Activated naive CD8-positive, alpha-beta T cell (primary cell): ENCODE data around the gene TRAPPC1.
"Not testable (repeated sequence)": the region's sequence is repeated elsewhere in the genome, so short reads cannot be mapped to it uniquely, and the experiment has no call there.

Experiments
- H3K27ac Mint-ChIP-seq: one replicate; pipeline ENCODE4 v1.8.0; 2021; ENCODE audit warnings: mixed read lengths
- H3K27me3 Mint-ChIP-seq: one replicate; pipeline ENCODE4 v1.8.0; 2021; ENCODE audit warnings: mixed read lengths
- H3K36me3 Mint-ChIP-seq: one replicate; pipeline ENCODE4 v1.8.0; 2021; ENCODE audit warnings: mixed read lengths
- H3K4me1 Mint-ChIP-seq: one replicate; pipeline ENCODE4 v1.8.0; 2021; ENCODE audit warnings: low read depth, mixed read lengths
- H3K4me3 Mint-ChIP-seq: one replicate; pipeline ENCODE4 v1.8.0; 2021; ENCODE audit warnings: mild to moderate bottlenecking, mixed read lengths
- H3K9me3 Mint-ChIP-seq: one replicate; pipeline ENCODE4 v1.8.0; 2021; ENCODE audit warnings: low read depth, mixed read lengths

TRAPPC1 gene, protein sequence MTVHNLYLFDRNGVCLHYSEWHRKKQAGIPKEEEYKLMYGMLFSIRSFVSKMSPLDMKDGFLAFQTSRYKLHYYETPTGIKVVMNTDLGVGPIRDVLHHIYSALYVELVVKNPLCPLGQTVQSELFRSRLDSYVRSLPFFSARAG

GRCh38 chr17:7931709-7932482 is at the start of gene TRAPPC1, which contains the start of gene CNTROB:
Gene TRAPPC1 (minus strand): TSS chr17:7931946. CDS start chr17:7931829, 117 bp downstream.
Gene CNTROB (plus strand): TSS chr17:7932206. CDS start chr17:7933080, 874 bp downstream.
- no peaks in the 10 kb centered on the region for H3K27me3 Mint-ChIP-seq
- H3K4me3 Mint-ChIP-seq: peak within 1 kb of the TSS; percentile 98
- H3K27ac Mint-ChIP-seq: peak within 1 kb of the TSS; percentile 97
- H3K9me3 Mint-ChIP-seq: no peaks in the 10 kb centered on the region
- peaks cover 36% of the 10 kb centered on the region for H3K4me1 Mint-ChIP-seq
- H3K36me3 Mint-ChIP-seq: peaks cover 4% of the 10 kb centered on the region

GRCh38 chr17:7977805-7978204 is 46.1 kb upstream of the TRAPPC1 start:
- Mint-ChIP-seq H3K4me1 (no peaks in the 10 kb centered on the region), H3K9me3 (peaks cover 13% of the 10 kb centered on the region), H3K27me3 (peaks cover 2% of the 10 kb centered on the region), H3K27ac (no peak overlapping the region), H3K36me3 (peaks cover 13% of the 10 kb centered on the region), H3K4me3 (no peak overlapping the region)

GRCh38 chr17:7977039-7977438 is 45.3 kb upstream of the TRAPPC1 start:
- Mint-ChIP-seq H3K4me1 (no peaks in the 10 kb centered on the region), H3K4me3 (no peak overlapping the region), H3K36me3 (peaks cover 13% of the 10 kb centered on the region), H3K9me3 (peaks cover 13% of the 10 kb centered on the region), H3K27me3 (no peaks in the 10 kb centered on the region), H3K27ac (no peak overlapping the region)

GRCh38 chr17:7974638-7975131 is 42.9 kb upstream of the TRAPPC1 start:
- H3K9me3 Mint-ChIP-seq: peaks cover 13% of the 10 kb centered on the region
- H3K27me3 Mint-ChIP-seq: no peaks in the 10 kb centered on the region
- no peaks in the 10 kb centered on the region for H3K4me1 Mint-ChIP-seq
- peaks cover 13% of the 10 kb centered on the region for H3K36me3 Mint-ChIP-seq
- no peak overlapping the region for H3K4me3 Mint-ChIP-seq
- H3K27ac Mint-ChIP-seq: no peak overlapping the region

DNA sequence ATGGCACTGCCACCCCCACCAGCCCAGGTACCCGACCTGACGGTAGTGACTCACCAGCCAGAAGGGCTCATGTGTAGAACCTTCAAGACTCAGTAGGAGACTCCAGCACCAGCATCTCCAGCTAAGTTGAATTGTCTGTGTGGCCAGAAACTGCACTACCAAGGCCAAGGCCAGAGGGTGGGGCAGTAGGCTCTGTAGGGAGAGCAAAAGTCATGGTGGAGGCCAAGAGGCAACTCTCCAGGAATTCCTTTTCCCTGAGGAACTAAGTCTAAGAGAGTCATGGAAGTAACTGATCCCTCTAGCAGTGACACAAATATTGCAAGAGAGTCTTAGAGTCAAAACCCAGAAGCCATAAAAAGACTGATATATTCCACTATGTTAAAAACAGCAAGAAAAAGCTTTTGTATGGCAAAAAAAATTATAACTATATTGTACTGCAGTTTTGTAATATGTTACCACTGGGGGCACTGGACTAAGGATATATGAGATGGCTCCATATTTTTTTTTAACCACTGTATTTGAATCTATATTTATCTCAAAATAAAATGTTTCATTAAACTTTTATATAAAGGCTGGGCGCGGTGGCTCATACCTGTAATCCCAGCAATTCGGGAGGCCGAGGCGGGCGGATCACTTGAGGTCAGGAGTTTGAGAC is 40.5 kb upstream of the TRAPPC1 start:
- Mint-ChIP-seq H3K4me3 (no peak overlapping the region), H3K27me3 (no peaks in the 10 kb centered on the region), H3K9me3 (peaks cover 13% of the 10 kb centered on the region), H3K4me1 (no peaks in the 10 kb centered on the region), H3K36me3 (peaks cover 13% of the 10 kb centered on the region), H3K27ac (no peak overlapping the region)

- H3K27me3 Mint-ChIP-seq: no peaks in the 10 kb centered on the region
- no peak overlapping the region for H3K27ac Mint-ChIP-seq
- peaks cover 13% of the 10 kb centered on the region for H3K36me3 Mint-ChIP-seq
- H3K9me3 Mint-ChIP-seq: peaks cover 13% of the 10 kb centered on the region
- H3K4me1 Mint-ChIP-seq: no peaks in the 10 kb centered on the region
- no peak overlapping the region for H3K4me3 Mint-ChIP-seq
Observed at GRCh38 chr17:7971651-7972050, 39.9 kb upstream of the TRAPPC1 start.

- H3K27me3 Mint-ChIP-seq: no peaks in the 10 kb centered on the region
- H3K36me3 Mint-ChIP-seq: peaks cover 3% of the 10 kb centered on the region
- H3K27ac Mint-ChIP-seq: no peak overlapping the region
- no peaks in the 10 kb centered on the region for H3K4me1 Mint-ChIP-seq
- H3K9me3 Mint-ChIP-seq: peaks cover 2% of the 10 kb centered on the region
- H3K4me3 Mint-ChIP-seq: no peak overlapping the region
Observed at GRCh38 chr17:7969433-7969832, 37.7 kb upstream of the TRAPPC1 start.

DNA sequence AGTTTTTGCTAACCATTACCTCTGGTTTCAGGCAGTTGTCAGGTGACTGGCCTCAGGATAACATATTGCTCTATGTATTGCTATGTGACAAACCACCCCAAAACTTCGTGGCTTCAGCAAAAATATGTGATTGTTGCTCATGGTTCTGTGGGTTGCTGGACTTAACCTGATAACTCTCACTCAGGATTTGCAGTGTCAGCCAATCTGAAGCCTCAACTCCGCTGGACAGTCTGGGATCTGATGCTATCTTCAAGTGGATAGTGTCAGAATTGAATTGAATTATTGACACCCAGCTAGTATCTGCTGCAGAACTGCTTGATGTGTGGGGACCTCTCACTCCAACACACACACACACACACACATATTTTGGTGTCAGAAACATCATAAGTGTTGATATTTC is 36.0 kb upstream of the TRAPPC1 start:
- no peaks in the 10 kb centered on the region for H3K4me1 Mint-ChIP-seq
- H3K4me3 Mint-ChIP-seq: no peak overlapping the region
- no peaks in the 10 kb centered on the region for H3K9me3 Mint-ChIP-seq
- no peaks in the 10 kb centered on the region for H3K27me3 Mint-ChIP-seq
- H3K36me3 Mint-ChIP-seq: no peaks in the 10 kb centered on the region
- no peak overlapping the region for H3K27ac Mint-ChIP-seq

DNA sequence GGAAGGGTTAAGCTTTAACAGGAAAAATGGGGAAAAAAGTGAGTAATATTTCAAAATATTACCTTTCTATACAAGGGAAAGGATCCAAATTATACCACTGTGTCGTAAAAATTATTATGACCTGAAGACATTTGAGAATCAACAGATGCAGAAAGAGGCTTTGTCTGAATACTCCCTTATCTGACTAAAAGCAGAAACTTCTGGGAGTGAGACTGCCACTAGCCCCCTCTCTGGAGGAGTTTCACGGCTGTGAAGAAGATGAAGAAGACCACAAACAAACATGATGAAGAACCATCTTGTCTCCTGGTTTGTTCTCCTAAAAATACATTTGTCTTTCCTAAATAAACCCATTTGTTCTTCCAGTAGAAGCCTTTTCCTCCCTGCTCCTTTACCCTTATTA is 29.7 kb upstream of the TRAPPC1 start:
- Mint-ChIP-seq H3K4me1 (no peaks in the 10 kb centered on the region), H3K9me3 (no peaks in the 10 kb centered on the region), H3K27ac (no peak overlapping the region), H3K4me3 (no peak overlapping the region), H3K27me3 (peaks cover 3% of the 10 kb centered on the region), H3K36me3 (no peaks in the 10 kb centered on the region)

GRCh38 chr17:7959503-7960253 is 27.9 kb upstream of the TRAPPC1 start:
- Mint-ChIP-seq H3K4me1 (no peaks in the 10 kb centered on the region), H3K27ac (no peak overlapping the region), H3K4me3 (no peak overlapping the region), H3K36me3 (no peaks in the 10 kb centered on the region), H3K9me3 (no peaks in the 10 kb centered on the region), H3K27me3 (peaks cover 3% of the 10 kb centered on the region)

- peaks cover 6% of the 10 kb centered on the region for H3K4me1 Mint-ChIP-seq
- H3K36me3 Mint-ChIP-seq: peaks cover under 1% of the 10 kb centered on the region
- H3K9me3 Mint-ChIP-seq: no peaks in the 10 kb centered on the region
- H3K27me3 Mint-ChIP-seq: peaks cover 3% of the 10 kb centered on the region
- H3K4me3 Mint-ChIP-seq: no peak overlapping the region
- no peak overlapping the region for H3K27ac Mint-ChIP-seq
Observed at GRCh38 chr17:7956228-7956965, 24.7 kb upstream of the TRAPPC1 start.

- Mint-ChIP-seq H3K27me3 (peaks cover under 1% of the 10 kb centered on the region), H3K4me3 (no peak overlapping the region), H3K36me3 (peaks cover 2% of the 10 kb centered on the region), H3K9me3 (no peaks in the 10 kb centered on the region), H3K27ac (no peak overlapping the region), H3K4me1 (peaks cover 9% of the 10 kb centered on the region)
Observed at GRCh38 chr17:7955414-7956227, 23.9 kb upstream of the TRAPPC1 start.

DNA sequence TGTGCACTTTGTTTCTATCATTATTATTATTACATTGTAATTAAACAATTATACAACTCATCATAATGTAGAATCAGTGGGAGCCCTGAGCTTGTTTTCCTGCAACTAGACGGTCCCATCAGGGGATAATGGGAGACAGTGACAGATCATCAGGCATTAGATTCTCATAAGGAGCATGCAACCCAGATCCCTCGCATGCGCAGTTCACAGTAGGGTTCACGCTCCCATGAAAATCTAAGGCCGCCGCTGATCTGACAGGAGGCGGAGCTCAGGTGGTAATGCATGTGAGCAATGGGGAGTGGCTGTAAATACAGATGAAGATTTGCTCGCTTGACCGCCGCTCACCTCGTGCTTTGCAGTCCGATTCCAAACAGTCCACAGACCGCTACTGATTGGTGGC is 21.5 kb upstream of the TRAPPC1 start:
- Mint-ChIP-seq H3K36me3 (peaks cover 10% of the 10 kb centered on the region), H3K4me1 (peaks cover 13% of the 10 kb centered on the region)
- H3K9me3 Mint-ChIP-seq, H3K27ac Mint-ChIP-seq, H3K4me3 Mint-ChIP-seq, H3K27me3 Mint-ChIP-seq: not testable (repeated sequence)
